ENCODE data around the gene CYB561.

CYB561 gene

DNA sequence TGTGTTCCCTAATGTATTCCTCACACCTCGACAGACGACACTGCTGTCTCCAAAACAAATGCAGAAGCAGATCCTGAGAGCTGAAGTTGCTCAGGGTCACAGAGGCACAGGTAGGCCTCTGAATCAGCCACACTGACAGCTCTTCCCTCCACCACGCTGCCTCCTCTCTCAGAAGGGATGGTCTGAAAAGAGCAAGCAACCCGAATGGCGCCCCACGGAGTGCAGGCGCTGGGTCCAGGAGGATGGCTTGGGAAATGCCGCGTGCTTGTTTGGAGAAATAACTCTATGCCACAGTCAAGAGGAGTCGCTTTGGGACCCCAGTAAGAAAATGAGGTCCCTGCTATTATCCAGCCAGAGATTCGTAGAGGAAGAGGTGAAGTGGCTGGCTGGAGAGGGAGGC, 15.9 kb downstream of the CYB561 start:
- no peak overlapping the region for H3K4me3 ChIP-seq (ENCODE audit: low read depth, low read length)
- CTCF ChIA-PET, result interaction anchor here (1.0 to 15.7 kb wide), 6 partner anchors 11 to 180 kb away, joined by 3 to 398 read pairs (median 47); partner anchors contain the start of gene ACE
- POLR2A ChIA-PET, result no interaction called here

DNA sequence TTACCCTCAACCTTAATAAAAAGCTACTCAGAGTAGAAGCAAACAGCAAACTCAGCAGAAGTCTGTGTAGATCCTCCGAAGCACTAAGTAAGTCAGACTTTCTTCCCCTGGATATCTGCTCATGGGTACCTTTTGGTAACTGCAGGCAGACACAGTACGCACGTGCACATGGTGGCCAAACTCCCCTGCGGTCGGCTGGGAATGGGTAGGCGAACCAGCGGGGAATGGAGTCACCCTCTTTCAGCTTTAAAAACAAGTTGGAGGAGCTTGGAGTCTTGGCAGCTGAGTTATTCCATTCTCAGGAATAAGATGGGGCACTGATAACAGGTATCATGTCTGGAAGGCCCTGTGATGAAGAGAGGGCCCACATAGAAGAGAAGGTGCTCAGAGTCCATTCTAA, 16.3 kb downstream of the CYB561 start:
- H3K4me3 ChIP-seq (ENCODE audit: low read depth, low read length), result no peak overlapping the region
- POLR2A ChIA-PET, result no interaction called here
- CTCF ChIA-PET, result interaction anchor here (1.0 to 15.7 kb wide), 6 partner anchors 10 to 181 kb away, joined by 3 to 398 read pairs (median 4); partner anchors contain the start of gene ACE
- DNase-seq (ENCODE audit: low read depth, low spot score), result no peak
- TF ChIP-seq, protein P1, sequence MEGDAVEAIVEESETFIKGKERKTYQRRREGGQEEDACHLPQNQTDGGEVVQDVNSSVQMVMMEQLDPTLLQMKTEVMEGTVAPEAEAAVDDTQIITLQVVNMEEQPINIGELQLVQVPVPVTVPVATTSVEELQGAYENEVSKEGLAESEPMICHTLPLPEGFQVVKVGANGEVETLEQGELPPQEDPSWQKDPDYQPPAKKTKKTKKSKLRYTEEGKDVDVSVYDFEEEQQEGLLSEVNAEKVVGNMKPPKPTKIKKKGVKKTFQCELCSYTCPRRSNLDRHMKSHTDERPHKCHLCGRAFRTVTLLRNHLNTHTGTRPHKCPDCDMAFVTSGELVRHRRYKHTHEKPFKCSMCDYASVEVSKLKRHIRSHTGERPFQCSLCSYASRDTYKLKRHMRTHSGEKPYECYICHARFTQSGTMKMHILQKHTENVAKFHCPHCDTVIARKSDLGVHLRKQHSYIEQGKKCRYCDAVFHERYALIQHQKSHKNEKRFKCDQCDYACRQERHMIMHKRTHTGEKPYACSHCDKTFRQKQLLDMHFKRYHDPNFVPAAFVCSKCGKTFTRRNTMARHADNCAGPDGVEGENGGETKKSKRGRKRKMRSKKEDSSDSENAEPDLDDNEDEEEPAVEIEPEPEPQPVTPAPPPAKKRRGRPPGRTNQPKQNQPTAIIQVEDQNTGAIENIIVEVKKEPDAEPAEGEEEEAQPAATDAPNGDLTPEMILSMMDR (IDR thresholded peaks at IDR 0.05; ENCODE audit: insufficient read depth, low read length, missing control alignments), result no peak

More for the DNA sequence above, 15.9 kb downstream of the CYB561 start:
- DNase-seq (ENCODE audit: low read depth, low spot score), result no peak
- TF ChIP-seq, protein P1 (IDR thresholded peaks at IDR 0.05; ENCODE audit: insufficient read depth, low read length, missing control alignments), result no peak

DNA sequence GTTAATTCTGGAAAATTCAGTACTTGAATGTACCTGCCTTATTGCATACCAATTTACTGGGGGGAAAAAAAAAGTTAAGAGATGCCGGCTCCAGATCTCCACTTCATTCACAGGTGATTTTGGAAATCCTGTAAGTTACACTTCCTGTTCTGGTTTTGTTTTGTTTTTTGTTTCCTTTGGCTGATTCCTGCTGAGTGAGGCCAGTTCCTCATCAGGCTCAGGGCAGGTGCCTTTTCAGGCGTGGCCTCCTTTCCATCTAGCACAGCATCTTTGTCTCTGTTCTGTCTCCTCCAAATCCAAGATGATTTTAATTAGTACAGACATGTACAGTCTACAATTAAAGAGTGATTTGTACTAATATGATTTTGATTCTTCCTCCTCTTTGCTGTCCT, 19.2 kb downstream of the CYB561 start:
- CTCF ChIA-PET, result interaction anchor here (1.1 to 15.7 kb wide), 15 partner anchors 8 to 199 kb away, joined by 3 to 398 read pairs (median 14); partner anchors contain the start of gene ACE
- POLR2A ChIA-PET, result no interaction called here

DNA sequence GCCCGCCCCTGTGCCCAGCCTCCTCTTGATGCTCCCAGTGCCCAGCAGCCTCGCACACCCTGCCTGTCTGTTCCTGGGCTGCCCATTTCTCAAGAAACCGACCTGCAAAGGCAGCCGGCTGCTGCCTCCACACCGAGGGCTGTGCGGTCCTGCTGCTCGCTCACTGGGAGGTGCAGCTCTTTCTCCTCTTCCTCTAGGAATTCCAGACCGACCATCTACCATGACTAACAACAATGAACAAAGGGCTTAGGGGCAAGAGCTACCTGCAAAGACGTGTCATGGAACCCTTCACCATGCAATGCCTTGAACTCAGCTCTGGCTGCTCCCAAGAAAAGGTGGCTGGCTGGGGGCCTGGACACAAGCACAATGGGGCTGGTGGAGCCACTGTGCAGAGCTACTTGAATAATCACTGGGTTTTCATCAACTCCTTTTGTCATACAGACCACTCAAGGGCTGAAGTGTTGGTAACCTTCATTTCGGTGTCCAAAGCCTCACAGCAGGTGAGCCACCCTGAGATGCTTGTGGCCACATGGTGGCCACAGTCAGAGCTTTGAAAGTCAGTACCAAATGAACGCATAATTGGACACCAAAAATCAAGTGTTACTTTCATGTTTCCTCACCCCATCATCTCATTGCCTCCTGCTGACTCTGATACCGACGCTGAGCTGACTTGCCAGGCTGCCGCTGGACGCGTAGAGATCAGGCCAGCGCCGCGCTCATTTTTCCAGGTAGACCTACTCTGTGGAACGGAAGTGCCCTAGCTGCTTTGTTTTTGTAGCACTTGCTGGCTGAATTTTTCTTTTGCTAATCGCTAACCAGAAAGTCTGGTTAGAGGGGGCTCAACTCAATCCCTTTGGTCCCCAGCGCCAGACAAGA, 19.8 kb downstream of the CYB561 start:
- POLR2A ChIA-PET, result interaction anchor here (0.5 to 1.2 kb wide), 4 partner anchors 34 to 250 kb away, joined by 3 to 4 read pairs (median 3); partner anchors contain the start of gene TACO1
- DNase-seq (ENCODE audit: low read depth, low spot score), result no peak
- TF ChIP-seq, protein P1 (IDR thresholded peaks at IDR 0.05; ENCODE audit: insufficient read depth, low read length, missing control alignments), result no peak
- CTCF ChIA-PET, result interaction anchor here (0.7 to 15.7 kb wide), 55 partner anchors 9 to 420 kb away, joined by 3 to 398 read pairs (median 4); partner anchors contain the start of genes ACE, DCAF7 and TACO1
- H3K4me3 ChIP-seq (ENCODE audit: low read depth, low read length), result no peak overlapping the region

More for the DNA sequence above, 19.2 kb downstream of the CYB561 start:
- H3K4me3 ChIP-seq (ENCODE audit: low read depth, low read length), result no peak overlapping the region
- no peak for DNase-seq (ENCODE audit: low read depth, low spot score)
- TF ChIP-seq, protein P1 (IDR thresholded peaks at IDR 0.05; ENCODE audit: insufficient read depth, low read length, missing control alignments), result no peak

DNA sequence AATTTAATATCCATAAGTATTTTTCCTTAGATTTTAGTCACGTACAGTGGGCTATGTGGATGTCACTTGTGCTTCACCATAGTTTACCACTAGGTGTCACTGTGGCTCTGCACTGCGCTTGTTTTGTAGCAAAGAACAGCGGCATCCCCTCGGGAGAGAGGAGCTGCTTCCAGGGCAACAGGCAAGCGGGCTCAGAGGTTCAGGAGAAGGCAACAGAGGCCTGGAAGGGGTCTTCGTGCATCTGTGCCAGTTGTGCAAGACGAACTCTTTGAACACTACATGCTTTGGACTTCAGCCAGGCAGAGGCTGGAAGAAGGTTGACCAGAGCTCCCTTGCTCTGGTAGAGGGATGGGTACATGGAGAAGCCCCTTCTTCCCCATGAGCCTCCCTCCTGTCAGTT, 20.6 kb downstream of the CYB561 start:
- CTCF ChIA-PET, result interaction anchor here (0.7 to 15.7 kb wide), 56 partner anchors 10 to 739 kb away, joined by 3 to 398 read pairs (median 4); partner anchors contain the start of genes ACE, DCAF7 and TACO1
- TF ChIP-seq, protein P1 (IDR thresholded peaks at IDR 0.05; ENCODE audit: insufficient read depth, low read length, missing control alignments), result peak; percentile 77
- DNase-seq (ENCODE audit: low read depth, low spot score), result no peak
- POLR2A ChIA-PET, result interaction anchor here (0.5 to 1.2 kb wide), 4 partner anchors 34 to 251 kb away, joined by 3 to 4 read pairs (median 3); partner anchors contain the start of gene TACO1
- no peak overlapping the region for H3K4me3 ChIP-seq (ENCODE audit: low read depth, low read length)

DNA sequence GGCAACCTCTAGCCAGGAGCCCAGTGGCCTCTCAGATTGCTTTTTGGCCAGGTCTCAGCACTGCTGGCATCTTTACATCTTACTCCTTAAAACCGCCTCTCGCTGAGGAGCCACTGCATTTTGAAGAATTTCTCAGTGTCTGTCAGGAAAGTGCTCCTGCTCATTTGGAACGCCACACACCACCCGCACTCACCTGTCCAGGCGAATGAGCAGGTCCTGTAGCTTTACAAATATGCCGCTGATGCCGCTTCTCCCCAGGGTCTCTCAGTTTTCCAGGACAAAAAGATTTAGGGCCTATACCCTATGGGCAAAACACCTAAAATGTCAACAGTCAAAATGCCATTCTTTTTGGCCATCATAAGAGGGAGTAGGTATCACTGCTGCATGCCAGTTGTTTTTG, 22.1 kb downstream of the CYB561 start:
- ChIA-PET CTCF (interaction anchor here (0.8 to 15.7 kb wide), 9 partner anchors 8 to 198 kb away, joined by 3 to 398 read pairs (median 4); partner anchors contain the start of genes ACE, MAP3K3 and TACO1), POLR2A (no interaction called here)
- TF ChIP-seq, protein P1 (IDR thresholded peaks at IDR 0.05; ENCODE audit: insufficient read depth, low read length, missing control alignments), result no peak

More for the DNA sequence above, 22.1 kb downstream of the CYB561 start:
- DNase-seq (ENCODE audit: low read depth, low spot score), result no peak
- no peak overlapping the region for H3K4me3 ChIP-seq (ENCODE audit: low read depth, low read length)
